ENCODE measurements around the gene OMG.
A peak's percentile ranks its signal among the peaks of the same experiment; 100 is the strongest.
"Not testable (repeated sequence)": the region's sequence is repeated elsewhere in the genome, so short reads cannot be mapped to it uniquely, and the experiment has no call there.

OMG gene, protein sequence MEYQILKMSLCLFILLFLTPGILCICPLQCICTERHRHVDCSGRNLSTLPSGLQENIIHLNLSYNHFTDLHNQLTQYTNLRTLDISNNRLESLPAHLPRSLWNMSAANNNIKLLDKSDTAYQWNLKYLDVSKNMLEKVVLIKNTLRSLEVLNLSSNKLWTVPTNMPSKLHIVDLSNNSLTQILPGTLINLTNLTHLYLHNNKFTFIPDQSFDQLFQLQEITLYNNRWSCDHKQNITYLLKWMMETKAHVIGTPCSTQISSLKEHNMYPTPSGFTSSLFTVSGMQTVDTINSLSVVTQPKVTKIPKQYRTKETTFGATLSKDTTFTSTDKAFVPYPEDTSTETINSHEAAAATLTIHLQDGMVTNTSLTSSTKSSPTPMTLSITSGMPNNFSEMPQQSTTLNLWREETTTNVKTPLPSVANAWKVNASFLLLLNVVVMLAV

DNA sequence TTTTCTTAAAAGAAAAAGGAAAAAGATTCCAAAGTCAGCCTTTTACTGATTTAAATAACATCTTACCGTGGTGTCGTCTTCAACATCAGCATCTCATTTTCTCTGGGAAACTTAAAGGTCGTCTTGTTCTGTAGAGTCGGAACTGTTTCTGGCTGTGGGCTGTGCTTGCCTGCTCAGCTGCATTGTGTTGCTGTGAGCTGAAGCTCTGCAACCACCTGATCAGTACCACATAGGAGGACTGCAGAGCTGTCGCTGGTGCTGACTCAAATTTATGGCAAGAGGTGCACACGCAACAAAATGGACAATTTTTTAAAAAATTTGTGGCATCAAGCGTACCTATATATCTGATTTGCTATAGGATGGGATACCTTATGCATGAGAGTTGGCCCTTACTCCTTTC is at the start of gene OMG:
Gene OMG, minus strand, starts transcription at position 150 of the 400 bp plus-strand sequence. CDS start 908 bp downstream, outside the sequence.
- DNase-seq (ENCODE audit: low spot score), result no peak

DNA sequence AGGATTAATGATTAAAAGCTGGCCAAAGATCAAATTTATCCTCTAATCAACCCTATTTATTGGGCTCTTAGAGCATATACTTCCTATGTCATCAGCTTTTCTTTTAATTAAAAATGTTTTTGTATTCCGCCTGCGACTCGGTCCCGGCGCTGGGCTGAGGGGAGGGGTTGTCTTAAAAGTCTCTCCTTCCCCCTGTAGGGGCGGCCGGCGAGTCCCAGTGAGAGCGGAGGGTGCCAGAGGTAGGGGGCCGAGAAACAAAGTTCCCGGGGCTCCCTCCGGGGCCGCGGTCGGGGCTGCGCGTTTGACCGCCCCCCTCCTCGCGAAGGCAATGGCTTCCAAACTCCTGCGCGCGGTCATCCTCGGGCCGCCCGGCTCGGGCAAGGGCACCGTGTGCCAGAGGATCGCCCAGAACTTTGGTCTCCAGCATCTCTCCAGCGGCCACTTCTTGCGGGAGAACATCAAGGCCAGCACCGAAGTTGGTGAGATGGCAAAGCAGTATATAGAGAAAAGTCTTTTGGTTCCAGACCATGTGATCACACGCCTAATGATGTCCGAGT is 48.2 kb upstream of the OMG start:
- not testable (repeated sequence) for DNase-seq (ENCODE audit: low spot score)

- DNase-seq (ENCODE audit: low spot score), result no peak
Observed at GRCh38 chr17:31339906-31340661, 43.0 kb upstream of the OMG start.

GRCh38 chr17:31329221-31329620 is 32.2 kb upstream of the OMG start:
- DNase-seq (ENCODE audit: low spot score), result no peak

DNA sequence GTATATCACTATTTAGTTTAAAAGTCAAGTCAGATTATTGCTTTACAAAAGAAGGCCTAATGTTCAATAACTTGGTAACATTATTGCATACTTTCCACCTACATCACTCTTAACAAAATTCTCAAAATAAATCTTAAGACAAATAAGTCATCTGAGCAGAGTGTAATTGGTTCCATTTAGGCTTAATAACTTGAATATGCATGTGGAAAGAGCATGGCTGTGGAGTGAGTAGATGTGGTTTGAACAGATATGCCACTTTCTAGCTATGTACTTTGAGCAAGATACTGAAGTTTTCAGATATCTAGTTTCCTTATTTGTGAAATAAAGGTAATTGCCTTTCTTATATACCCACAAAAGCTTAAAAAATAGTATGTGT is 31.1 kb upstream of the OMG start:
- no peak for DNase-seq (ENCODE audit: low spot score)

DNA sequence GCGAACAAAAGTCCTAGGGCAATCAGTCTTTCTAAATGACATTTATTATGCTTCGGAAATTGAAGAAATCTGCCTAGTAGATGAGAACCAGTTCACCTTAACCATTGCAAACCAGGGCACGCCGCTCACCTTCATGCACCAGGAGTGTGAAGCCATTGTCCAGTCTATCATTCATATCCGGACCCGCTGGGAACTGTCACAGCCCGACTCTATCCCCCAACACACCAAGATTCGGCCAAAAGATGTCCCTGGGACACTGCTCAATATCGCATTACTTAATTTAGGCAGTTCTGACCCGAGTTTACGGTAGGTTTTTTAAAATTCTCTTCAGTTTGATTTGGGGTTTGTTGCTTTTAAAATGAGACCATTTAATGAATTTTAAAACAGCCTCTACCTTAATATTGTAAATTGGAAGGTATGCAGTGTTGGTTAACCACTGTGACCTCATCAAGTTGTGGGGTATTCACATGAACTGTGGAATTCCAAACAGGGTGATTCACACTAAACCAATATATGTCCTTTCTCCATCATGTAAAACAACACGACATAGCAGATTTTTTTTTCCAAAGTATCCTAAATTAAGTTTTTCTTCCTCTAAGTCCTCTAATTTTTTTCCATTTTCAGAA is 30.6 kb upstream of the OMG start:
- DNase-seq (ENCODE audit: low spot score), result peak; percentile 9

DNA sequence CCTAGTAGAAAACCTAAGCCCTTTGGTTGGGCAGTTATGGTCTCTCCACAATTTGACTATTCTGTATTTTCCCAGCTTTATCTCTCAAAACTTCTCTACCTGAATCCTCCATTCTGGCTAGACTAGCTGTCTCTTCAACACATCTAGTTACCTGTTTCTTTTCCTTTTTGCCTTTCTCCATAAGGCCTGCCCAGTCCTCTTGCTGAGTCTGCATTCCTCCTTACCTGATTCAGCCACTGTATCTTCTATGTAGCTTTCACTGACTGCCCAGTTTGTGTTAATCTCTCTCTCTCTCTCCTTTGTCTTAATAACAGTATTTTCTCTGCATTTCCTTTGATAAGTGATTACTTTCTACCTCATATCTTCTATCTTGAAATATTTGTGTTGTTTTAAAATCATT is 26.5 kb upstream of the OMG start:
- DNase-seq (ENCODE audit: low spot score), result no peak

DNA sequence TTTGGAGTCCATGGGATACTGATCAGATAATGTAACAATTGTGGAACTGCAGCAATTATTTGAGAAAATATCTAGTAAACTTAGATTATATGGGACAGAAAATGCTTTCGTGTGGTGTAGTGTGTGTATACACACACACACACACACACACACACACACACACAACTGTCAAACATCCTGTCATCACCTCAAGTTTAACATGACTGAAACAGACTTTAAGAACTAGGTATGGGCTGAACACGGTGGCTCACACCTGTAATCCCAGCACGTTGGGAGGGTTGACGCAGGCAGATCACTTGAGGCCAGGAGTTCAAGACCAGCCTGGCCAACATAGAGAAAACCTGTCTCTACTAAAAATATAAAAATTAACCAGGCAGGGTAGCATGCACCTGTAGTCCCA is 24.9 kb upstream of the OMG start:
- DNase-seq (ENCODE audit: low spot score), result no peak

- peak; percentile 56 for DNase-seq (ENCODE audit: low spot score)
Observed at GRCh38 chr17:31321481-31321880, 24.4 kb upstream of the OMG start, which contains the start of gene EVI2A. EVI2A (minus strand) TSS chr17:31321622; CDS start chr17:31319013, 2,609 bp downstream.

GRCh38 chr17:31320791-31321190 is 23.8 kb upstream of the OMG start:
- DNase-seq (ENCODE audit: low spot score), result no peak

- no peak for DNase-seq (ENCODE audit: low spot score)
Observed at GRCh38 chr17:31320241-31320640, 23.2 kb upstream of the OMG start.

DNA sequence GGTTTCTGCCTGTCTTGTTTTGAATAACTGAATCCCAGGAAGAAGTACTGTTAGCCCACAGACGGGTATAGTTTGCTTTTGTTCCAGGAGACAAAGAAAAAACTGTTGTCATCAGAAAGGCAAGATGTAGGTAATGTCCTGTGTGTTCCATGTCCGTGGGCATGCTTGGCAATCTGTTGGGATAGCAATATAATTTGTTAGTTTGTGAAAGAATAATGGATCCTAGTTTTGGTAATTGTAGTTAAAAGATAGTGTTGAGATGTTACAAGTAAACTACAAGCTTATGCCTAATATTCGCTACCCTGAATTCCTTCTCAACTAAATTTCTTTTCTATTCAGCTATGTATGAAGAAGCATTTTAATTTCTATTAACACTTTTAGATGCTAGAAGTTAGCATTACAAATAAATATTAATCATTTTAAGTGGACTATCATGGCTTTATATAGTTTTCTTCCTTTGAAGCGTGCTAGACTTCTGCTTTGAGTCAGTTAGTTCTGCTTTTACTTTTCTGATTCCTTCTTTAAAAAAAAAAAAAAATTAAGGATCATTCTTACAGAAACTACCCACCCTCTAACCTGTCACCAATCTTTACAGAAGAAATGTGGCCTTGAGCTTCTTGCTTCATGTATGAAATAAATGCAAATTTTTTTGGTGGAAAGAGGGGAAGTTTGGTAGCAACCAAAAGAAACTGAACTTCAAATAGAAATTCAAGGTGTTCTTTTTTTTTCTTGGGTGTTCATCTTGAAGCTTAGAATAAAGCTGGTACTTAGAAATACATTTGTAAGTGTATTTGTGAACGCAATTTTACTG is 22.0 kb upstream of the OMG start:
- no peak for DNase-seq (ENCODE audit: low spot score)

DNA sequence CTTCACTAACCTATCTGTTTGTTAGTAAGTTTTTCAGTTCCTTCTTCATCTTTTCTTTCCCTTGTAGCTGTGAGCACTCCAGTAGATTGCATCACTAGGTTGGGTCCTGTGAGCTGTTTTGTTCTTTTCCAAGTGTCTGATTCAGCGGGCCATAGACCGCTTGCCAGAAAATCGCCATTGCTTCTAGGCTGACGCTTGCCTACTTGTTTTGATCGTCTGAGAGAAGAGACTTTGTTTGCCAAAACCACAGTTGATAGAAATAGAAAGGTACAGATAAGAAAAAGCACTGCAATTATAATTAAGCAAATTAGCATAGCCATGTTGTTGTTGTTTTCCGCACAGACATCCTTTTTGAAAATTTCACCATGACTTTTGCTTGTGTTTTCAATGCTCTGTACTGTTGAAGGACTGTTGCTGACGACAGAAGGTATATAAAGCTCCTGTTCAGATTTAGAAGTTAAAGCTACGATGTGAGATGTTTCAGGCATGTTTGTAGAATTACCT is 21.3 kb upstream of the OMG start:
- no peak for DNase-seq (ENCODE audit: low spot score)

- no peak for DNase-seq (ENCODE audit: low spot score)
Observed at GRCh38 chr17:31314782-31315100, 17.7 kb upstream of the OMG start.

DNA sequence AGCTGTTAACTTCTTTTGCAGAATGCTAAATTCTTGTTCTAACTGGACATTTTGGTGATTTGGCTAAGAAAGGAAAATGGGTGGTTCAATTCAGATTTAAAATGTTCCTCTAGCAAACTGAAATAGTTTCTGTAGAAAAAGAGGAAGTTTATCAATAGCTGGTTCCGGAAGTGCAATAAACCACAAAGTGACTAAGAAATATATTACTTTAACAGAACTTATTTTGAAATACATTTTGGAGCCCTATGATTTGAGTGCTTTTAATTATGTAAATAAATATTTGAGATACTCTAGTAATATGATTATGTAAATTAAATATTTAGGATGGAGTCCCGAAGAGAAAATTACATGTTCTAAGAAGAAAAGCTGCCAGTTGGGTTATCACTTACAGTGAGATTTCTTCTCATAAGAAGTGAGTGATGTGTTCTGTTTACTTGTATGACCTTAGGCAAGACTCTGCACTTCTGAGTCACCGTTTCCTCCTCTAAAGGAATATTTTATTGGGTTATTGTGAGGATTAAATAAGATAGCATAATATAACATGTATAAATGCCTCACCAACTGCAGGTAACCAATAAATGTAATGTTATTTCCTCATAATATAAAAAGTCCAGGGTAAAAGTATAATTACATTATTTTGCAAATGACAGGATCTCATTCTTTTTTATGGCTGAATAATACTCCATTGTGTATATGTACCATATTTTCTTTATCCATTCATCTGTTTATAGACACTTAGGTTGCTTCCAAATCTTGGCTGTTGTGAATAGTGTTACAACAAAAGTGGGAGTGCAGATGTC is 17.1 kb upstream of the OMG start, which contains the start of gene EVI2B:
Gene EVI2B, minus strand, starts transcription at position 73 of the 800 bp plus-strand sequence. CDS start 8,445 bp downstream, outside the sequence.
- DNase-seq (ENCODE audit: low spot score), result peak; percentile 20

GRCh38 chr17:31312223-31312622 is 15.2 kb upstream of the OMG start:
- not testable (repeated sequence) for DNase-seq (ENCODE audit: low spot score)

- no peak for DNase-seq (ENCODE audit: low spot score)
Observed at GRCh38 chr17:31311526-31311925, 14.5 kb upstream of the OMG start.

- no peak for DNase-seq (ENCODE audit: low spot score)
Observed at GRCh38 chr17:31310886-31311285, 13.8 kb upstream of the OMG start.

DNA sequence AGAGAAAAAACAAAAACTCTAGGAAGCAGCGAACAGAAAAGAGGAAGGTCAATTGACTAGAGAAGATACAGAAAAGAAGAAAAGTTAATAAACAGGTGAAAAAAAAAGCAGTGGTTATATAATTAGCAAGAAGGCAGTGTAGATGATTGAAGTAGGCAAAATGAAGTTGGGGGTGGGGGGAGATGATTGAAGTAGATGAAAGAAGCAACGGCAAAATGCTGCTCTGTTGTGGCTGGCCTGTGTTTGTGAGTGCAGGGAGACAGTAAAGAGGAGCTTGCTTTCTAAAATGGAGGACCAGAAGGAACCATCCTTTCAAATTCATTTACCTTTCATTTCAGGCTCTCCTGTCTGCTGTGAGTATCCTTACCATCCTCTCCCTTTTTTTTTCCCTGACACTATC is 13.2 kb upstream of the OMG start:
- DNase-seq (ENCODE audit: low spot score), result no peak

DNA sequence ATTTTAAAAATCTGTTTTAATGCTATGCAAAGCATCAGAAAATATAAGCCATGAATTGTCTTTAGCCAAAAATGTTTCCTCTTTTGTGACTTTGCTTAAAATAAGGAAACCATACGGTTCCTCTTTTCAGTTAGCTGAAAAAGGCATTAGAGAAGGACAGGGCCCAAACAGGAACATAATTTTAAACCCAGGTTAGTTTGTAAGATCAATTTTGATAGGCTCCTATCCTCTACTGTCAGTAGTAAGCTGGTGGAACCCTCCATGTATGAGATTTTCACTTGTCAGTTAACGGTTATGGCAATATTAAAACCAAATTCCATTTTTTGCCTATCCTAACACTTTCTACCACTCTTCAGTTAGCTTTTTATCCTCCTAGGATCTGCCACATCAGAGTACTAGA is 12.5 kb upstream of the OMG start:
- DNase-seq (ENCODE audit: low spot score), result no peak

Measured in RKO (cell line).